ENCODE data around the gene SPATS2. TPM values are rescaled to one million over a fixed set of nuclear protein-coding genes. Genes with fewer than 3 reads are reported as not detected.
"Not testable (repeated sequence)": the region's sequence is repeated elsewhere in the genome, so short reads cannot be mapped to it uniquely, and the experiment has no call there.

SPATS2 gene
- total RNA-seq, 4 donors from 2014 or later: 10.5 to 39.3 (median 21.0) TPM

GRCh38 chr12:49503674-49504180 lies 136.5 kb downstream of the SPATS2 start:
- intact Hi-C loops (cut with DNase I; ENCODE audit: low total_unique reads) (no loop called here), in situ Hi-C loops (cut with MboI; ENCODE audit: low pct_ligation_motif_present in 1 of 4, low pct_unique_long_range_greater_than_20kb in 1 of 4, low sequenced_read_pairs in 3 of 4) (no loop called here)
- Histone ChIP-seq H3K27me3 (no peaks in the 10 kb centered on the region), H3K27ac (peak overlapping the region in 2 of 4 donors; percentile 5 to 26), H3K9me3 (no peaks in the 10 kb centered on the region), H3K4me3 (no peak overlapping the region), H3K4me1 (peaks cover 0 to 4% (median 0%) of the 10 kb centered on the region in 4 donors), H3K36me3 (peaks cover 0 to 7% (median 0%) of the 10 kb centered on the region in 4 donors)
- TF ChIP-seq EP300 (IDR thresholded peaks at IDR 0.05; ENCODE audit: low read depth) (no peak), POLR2A (IDR thresholded peaks at IDR 0.05) (no peak)
- peak; percentile 55 for DNase-seq
- WGBS, 2 donors (ENCODE audit: low coverage in 1 of 2): 40 to 55% methylated on average over 5 of the region's 5 CpGs

DNA sequence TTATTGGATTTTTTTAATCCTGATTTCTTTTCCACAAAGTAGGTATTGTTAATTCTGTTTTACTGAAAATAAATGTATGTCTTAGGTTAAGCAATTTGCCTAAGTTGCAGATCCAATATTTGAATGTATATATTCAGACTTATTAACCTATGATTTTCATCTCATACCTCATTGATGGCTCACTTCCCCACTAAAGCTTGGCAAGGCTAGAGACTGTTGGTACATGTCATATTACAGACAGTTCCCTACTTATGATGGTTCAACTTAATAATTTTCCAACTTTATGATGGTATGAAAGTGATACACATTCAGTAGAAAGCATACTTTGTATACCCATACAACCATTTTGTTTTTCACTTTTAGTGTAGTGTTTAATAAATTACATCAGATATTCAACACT lies 138.4 kb downstream of the SPATS2 start:
- H3K36me3 ChIP-seq: peaks cover 0 to 3% (median 0%) of the 10 kb centered on the region in 4 donors
- in situ Hi-C loops (cut with MboI; ENCODE audit: low pct_ligation_motif_present in 1 of 4, low pct_unique_long_range_greater_than_20kb in 1 of 4, low sequenced_read_pairs in 3 of 4) (loop anchor here in 1 of 4 donors (5.0 kb wide), 1 partner anchor 133 kb away; no protein-coding TSS in a partner anchor), intact Hi-C loops (cut with DNase I; ENCODE audit: low total_unique reads) (loop anchor here (5.0 kb wide), 1 partner anchor 148 kb away; no protein-coding TSS in a partner anchor)
- DNase-seq: no peak
- no peak overlapping the region for H3K27ac ChIP-seq
- TF ChIP-seq, protein P1, sequence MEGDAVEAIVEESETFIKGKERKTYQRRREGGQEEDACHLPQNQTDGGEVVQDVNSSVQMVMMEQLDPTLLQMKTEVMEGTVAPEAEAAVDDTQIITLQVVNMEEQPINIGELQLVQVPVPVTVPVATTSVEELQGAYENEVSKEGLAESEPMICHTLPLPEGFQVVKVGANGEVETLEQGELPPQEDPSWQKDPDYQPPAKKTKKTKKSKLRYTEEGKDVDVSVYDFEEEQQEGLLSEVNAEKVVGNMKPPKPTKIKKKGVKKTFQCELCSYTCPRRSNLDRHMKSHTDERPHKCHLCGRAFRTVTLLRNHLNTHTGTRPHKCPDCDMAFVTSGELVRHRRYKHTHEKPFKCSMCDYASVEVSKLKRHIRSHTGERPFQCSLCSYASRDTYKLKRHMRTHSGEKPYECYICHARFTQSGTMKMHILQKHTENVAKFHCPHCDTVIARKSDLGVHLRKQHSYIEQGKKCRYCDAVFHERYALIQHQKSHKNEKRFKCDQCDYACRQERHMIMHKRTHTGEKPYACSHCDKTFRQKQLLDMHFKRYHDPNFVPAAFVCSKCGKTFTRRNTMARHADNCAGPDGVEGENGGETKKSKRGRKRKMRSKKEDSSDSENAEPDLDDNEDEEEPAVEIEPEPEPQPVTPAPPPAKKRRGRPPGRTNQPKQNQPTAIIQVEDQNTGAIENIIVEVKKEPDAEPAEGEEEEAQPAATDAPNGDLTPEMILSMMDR (IDR thresholded peaks at IDR 0.05): no peak
- no peak for TF ChIP-seq POLR2A (IDR thresholded peaks at IDR 0.05)
- TF ChIP-seq EP300 (IDR thresholded peaks at IDR 0.05; ENCODE audit: low read depth): no peak
- TF ChIP-seq POLR2AphosphoS5 (IDR thresholded peaks at IDR 0.05): no peak
- H3K4me1 ChIP-seq: peaks cover 0 to 4% (median 0%) of the 10 kb centered on the region in 4 donors
- H3K9me3 ChIP-seq: no peaks in the 10 kb centered on the region
- no peaks in the 10 kb centered on the region for H3K27me3 ChIP-seq
- H3K4me3 ChIP-seq: no peak overlapping the region

GRCh38 chr12:49507139-49507538 lies 139.9 kb downstream of the SPATS2 start:
- no peak overlapping the region for H3K4me3 ChIP-seq
- in situ Hi-C loops (cut with MboI; ENCODE audit: low pct_ligation_motif_present in 1 of 4, low pct_unique_long_range_greater_than_20kb in 1 of 4, low sequenced_read_pairs in 3 of 4): loop anchor here in 1 of 4 donors (5.0 kb wide), 1 partner anchor 135 kb away; no protein-coding TSS in a partner anchor
- WGBS, 2 donors (ENCODE audit: low coverage in 1 of 2): 90 to 100% methylated on average over 4 of the region's 4 CpGs
- H3K4me1 ChIP-seq: peaks cover 0 to 4% (median 0%) of the 10 kb centered on the region in 4 donors
- DNase-seq: no peak
- TF ChIP-seq POLR2AphosphoS5 (IDR thresholded peaks at IDR 0.05) (no peak), EP300 (IDR thresholded peaks at IDR 0.05; ENCODE audit: low read depth) (no peak), POLR2A (IDR thresholded peaks at IDR 0.05) (no peak)
- TF ChIP-seq, protein P1 (IDR thresholded peaks at IDR 0.05): no peak
- H3K9me3 ChIP-seq: no peaks in the 10 kb centered on the region
- no peak overlapping the region for H3K27ac ChIP-seq
- no peaks in the 10 kb centered on the region for H3K36me3 ChIP-seq
- intact Hi-C loops (cut with DNase I; ENCODE audit: low total_unique reads): loop anchor here (5.0 kb wide), 1 partner anchor 150 kb away; no protein-coding TSS in a partner anchor
- no peaks in the 10 kb centered on the region for H3K27me3 ChIP-seq

DNA sequence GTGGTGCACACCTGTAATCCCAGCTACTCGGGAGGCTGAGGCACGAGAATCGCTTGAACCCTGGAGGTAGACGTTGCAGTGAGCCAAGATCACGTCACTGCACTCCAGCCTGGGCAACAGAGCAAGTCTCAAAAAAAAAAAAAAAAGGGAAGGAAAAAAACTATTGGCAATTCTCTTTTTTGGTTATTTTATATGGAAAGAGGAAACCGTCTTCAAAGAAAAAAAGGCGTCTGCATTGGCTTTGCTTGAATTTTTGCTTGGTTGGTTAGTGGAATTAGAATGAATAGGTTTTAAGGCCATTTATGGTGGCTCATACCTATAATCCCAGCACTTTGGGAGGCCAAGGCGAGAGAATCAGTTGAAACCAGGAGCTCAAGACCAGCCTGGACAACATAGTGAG lies 142.4 kb downstream of the SPATS2 start:
- not testable (repeated sequence) for H3K27ac ChIP-seq, H3K4me1 ChIP-seq, H3K9me3 ChIP-seq, H3K4me3 ChIP-seq, H3K36me3 ChIP-seq, H3K27me3 ChIP-seq, DNase-seq
- WGBS, 2 donors (ENCODE audit: low coverage in 1 of 2): 96 to 100% methylated on average over 1 to 8 of the region's 8 CpGs
- intact Hi-C loops (cut with DNase I; ENCODE audit: low total_unique reads) (loop anchor here (5.0 kb wide), 1 partner anchor 152 kb away; no protein-coding TSS in a partner anchor), in situ Hi-C loops (cut with MboI; ENCODE audit: low pct_ligation_motif_present in 1 of 4, low pct_unique_long_range_greater_than_20kb in 1 of 4, low sequenced_read_pairs in 3 of 4) (loop anchor here in 2 of 4 donors (5.0 to 10.0 kb wide), 2 partner anchors 137 to 165 kb away; partner anchors contain the start of gene DNAJC22 (in 1 of the 2))

DNA sequence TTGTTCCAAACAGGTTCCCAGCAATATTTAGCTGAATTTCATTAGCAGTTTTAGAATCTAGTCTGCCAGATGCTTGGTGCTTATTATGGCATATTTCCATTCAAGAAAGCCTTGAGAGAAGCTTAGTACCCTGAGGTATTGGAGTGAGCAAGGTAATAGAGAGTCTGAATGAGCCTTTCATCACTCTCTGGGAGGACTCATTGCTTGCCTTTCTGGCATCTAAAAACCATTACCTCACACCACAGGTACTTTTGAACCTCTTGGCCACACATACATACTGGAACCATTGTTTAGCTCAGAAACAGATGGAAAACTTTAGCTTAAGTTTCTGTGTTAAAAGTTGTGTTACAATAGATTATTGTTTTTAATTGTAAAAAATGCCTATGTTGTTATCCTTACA lies 144.1 kb downstream of the SPATS2 start:
- Histone ChIP-seq H3K4me3 (no peak overlapping the region), H3K36me3 (no peaks in the 10 kb centered on the region), H3K27ac (no peak overlapping the region), H3K27me3 (no peaks in the 10 kb centered on the region), H3K4me1 (peaks cover 0 to 4% (median 0%) of the 10 kb centered on the region in 4 donors), H3K9me3 (no peaks in the 10 kb centered on the region)
- in situ Hi-C loops (cut with MboI; ENCODE audit: low pct_ligation_motif_present in 1 of 4, low pct_unique_long_range_greater_than_20kb in 1 of 4, low sequenced_read_pairs in 3 of 4): loop anchor here in 1 of 4 donors (10.0 kb wide), 1 partner anchor 167 kb away; the partner anchor contains the start of gene DNAJC22
- TF ChIP-seq, protein P1 (IDR thresholded peaks at IDR 0.05): no peak
- no peak for TF ChIP-seq POLR2AphosphoS5 (IDR thresholded peaks at IDR 0.05)
- no peak for TF ChIP-seq POLR2A (IDR thresholded peaks at IDR 0.05)
- TF ChIP-seq EP300 (IDR thresholded peaks at IDR 0.05; ENCODE audit: low read depth): no peak
- DNase-seq: no peak
- intact Hi-C loops (cut with DNase I; ENCODE audit: low total_unique reads): no loop called here

Data from transverse colon (tissue), 4 donors.